ENCODE data around the gene CORIN.

Gene CORIN

GRCh38 chr4:47577779-47578553, 259.9 kb downstream of the CORIN start:
- POLR2A ChIA-PET, result no interaction called here
- no peak overlapping the region for H3K4me3 ChIP-seq (ENCODE audit: low read depth, low read length)
- TF ChIP-seq CTCF (IDR thresholded peaks at IDR 0.05; ENCODE audit: insufficient read depth, low read length, missing control alignments), result no peak
- DNase-seq (ENCODE audit: low read depth, low spot score), result peak; percentile 4
- CTCF ChIA-PET, result interaction anchor here (0.8 to 1.3 kb wide), 4 partner anchors 10 to 28 kb away, joined by 3 to 8 read pairs (median 4); no protein-coding TSS in a partner anchor

- ChIA-PET POLR2A (no interaction called here), CTCF (interaction anchor here (0.9 to 3.2 kb wide), 2 partner anchors 8 to 24 kb away, joined by 4 to 25 read pairs; no protein-coding TSS in a partner anchor)
- TF ChIP-seq CTCF (IDR thresholded peaks at IDR 0.05; ENCODE audit: insufficient read depth, low read length, missing control alignments), result no peak
- no peak overlapping the region for H3K4me3 ChIP-seq (ENCODE audit: low read depth, low read length)
- DNase-seq (ENCODE audit: low read depth, low spot score), result no peak
Observed at GRCh38 chr4:47572981-47573380, 264.9 kb downstream of the CORIN start.

- H3K4me3 ChIP-seq (ENCODE audit: low read depth, low read length), result no peak overlapping the region
- ChIA-PET CTCF (interaction anchor here (1.3 kb wide), 1 partner anchor 98 kb away, joined by 3 read pairs; no protein-coding TSS in a partner anchor), POLR2A (no interaction called here)
- no peak for DNase-seq (ENCODE audit: low read depth, low spot score)
- TF ChIP-seq CTCF (IDR thresholded peaks at IDR 0.05; ENCODE audit: insufficient read depth, low read length, missing control alignments), result no peak
Observed at GRCh38 chr4:47570816-47571215, 267.1 kb downstream of the CORIN start.

- ChIA-PET POLR2A (no interaction called here), CTCF (interaction anchor here (1.2 to 4.6 kb wide), 9 partner anchors 10 to 104 kb away, joined by 3 to 35 read pairs (median 4); partner anchors contain the start of genes ATP10D and COMMD8)
- no peak for TF ChIP-seq CTCF (IDR thresholded peaks at IDR 0.05; ENCODE audit: insufficient read depth, low read length, missing control alignments)
- no peak overlapping the region for H3K4me3 ChIP-seq (ENCODE audit: low read depth, low read length)
- no peak for DNase-seq (ENCODE audit: low read depth, low spot score)
Observed at GRCh38 chr4:47567511-47567910, 270.4 kb downstream of the CORIN start.

GRCh38 chr4:47566969-47567368, 270.9 kb downstream of the CORIN start:
- POLR2A ChIA-PET, result no interaction called here
- CTCF ChIA-PET, result interaction anchor here (1.3 to 4.6 kb wide), 6 partner anchors 11 to 104 kb away, joined by 4 to 35 read pairs (median 6); partner anchors contain the start of gene COMMD8

More at GRCh38 chr4:47566969-47567368, 270.9 kb downstream of the CORIN start:
- no peak for TF ChIP-seq CTCF (IDR thresholded peaks at IDR 0.05; ENCODE audit: insufficient read depth, low read length, missing control alignments)
- no peak overlapping the region for H3K4me3 ChIP-seq (ENCODE audit: low read depth, low read length)
- no peak for DNase-seq (ENCODE audit: low read depth, low spot score)

All from AG04449 (cell line).